ENCODE data around the gene SAMD1.

Gene SAMD1

DNA sequence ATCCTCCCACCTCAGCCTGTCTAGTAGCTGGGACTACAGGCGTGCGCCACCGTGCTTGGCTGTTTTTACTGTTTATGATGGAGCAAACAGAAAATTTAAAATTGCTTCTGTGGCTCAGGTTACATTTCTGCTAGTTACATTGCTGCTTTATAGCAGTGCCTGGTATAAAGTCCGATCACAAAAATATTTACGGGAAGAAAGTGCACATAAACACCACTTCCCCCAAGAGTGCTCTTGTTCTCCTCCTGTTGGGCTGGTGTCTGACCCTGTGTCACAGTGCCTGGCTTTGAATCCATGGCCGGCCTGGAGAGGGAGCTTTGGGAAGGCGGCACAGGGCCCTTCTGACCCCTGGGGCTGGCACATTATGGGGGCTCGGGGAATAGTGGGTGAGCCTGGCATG, 15.1 kb upstream of the SAMD1 start:
- TF ChIP-seq, protein P1, sequence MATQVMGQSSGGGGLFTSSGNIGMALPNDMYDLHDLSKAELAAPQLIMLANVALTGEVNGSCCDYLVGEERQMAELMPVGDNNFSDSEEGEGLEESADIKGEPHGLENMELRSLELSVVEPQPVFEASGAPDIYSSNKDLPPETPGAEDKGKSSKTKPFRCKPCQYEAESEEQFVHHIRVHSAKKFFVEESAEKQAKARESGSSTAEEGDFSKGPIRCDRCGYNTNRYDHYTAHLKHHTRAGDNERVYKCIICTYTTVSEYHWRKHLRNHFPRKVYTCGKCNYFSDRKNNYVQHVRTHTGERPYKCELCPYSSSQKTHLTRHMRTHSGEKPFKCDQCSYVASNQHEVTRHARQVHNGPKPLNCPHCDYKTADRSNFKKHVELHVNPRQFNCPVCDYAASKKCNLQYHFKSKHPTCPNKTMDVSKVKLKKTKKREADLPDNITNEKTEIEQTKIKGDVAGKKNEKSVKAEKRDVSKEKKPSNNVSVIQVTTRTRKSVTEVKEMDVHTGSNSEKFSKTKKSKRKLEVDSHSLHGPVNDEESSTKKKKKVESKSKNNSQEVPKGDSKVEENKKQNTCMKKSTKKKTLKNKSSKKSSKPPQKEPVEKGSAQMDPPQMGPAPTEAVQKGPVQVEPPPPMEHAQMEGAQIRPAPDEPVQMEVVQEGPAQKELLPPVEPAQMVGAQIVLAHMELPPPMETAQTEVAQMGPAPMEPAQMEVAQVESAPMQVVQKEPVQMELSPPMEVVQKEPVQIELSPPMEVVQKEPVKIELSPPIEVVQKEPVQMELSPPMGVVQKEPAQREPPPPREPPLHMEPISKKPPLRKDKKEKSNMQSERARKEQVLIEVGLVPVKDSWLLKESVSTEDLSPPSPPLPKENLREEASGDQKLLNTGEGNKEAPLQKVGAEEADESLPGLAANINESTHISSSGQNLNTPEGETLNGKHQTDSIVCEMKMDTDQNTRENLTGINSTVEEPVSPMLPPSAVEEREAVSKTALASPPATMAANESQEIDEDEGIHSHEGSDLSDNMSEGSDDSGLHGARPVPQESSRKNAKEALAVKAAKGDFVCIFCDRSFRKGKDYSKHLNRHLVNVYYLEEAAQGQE (IDR thresholded peaks at IDR 0.05; ENCODE audit: insufficient replicate concordance, low read depth): no peak
- TF ChIP-seq GABPA (IDR thresholded peaks at IDR 0.05; ENCODE audit: low read depth) (no peak), SPI1 (IDR thresholded peaks at IDR 0.05; ENCODE audit: borderline replicate concordance, low read depth) (no peak), POLR2AphosphoS5 (IDR thresholded peaks at IDR 0.05; ENCODE audit: low read depth) (no peak)
- TF ChIP-seq, protein P2, sequence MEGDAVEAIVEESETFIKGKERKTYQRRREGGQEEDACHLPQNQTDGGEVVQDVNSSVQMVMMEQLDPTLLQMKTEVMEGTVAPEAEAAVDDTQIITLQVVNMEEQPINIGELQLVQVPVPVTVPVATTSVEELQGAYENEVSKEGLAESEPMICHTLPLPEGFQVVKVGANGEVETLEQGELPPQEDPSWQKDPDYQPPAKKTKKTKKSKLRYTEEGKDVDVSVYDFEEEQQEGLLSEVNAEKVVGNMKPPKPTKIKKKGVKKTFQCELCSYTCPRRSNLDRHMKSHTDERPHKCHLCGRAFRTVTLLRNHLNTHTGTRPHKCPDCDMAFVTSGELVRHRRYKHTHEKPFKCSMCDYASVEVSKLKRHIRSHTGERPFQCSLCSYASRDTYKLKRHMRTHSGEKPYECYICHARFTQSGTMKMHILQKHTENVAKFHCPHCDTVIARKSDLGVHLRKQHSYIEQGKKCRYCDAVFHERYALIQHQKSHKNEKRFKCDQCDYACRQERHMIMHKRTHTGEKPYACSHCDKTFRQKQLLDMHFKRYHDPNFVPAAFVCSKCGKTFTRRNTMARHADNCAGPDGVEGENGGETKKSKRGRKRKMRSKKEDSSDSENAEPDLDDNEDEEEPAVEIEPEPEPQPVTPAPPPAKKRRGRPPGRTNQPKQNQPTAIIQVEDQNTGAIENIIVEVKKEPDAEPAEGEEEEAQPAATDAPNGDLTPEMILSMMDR (IDR thresholded peaks at IDR 0.05; ENCODE audit: insufficient read depth, low read length): no peak
- Histone ChIP-seq H3K27ac (replicated peaks) (no peak overlapping the region), H3K27me3 (ENCODE audit: insufficient read depth, poor library complexity, severe bottlenecking) (no peaks in the 10 kb centered on the region), H3K4me3 (replicated peaks; ENCODE audit: insufficient read depth, low read length) (no peak overlapping the region)
- DNase-seq (ENCODE audit: low read depth in 1 of 2, low spot score in 1 of 2): no peak

DNA sequence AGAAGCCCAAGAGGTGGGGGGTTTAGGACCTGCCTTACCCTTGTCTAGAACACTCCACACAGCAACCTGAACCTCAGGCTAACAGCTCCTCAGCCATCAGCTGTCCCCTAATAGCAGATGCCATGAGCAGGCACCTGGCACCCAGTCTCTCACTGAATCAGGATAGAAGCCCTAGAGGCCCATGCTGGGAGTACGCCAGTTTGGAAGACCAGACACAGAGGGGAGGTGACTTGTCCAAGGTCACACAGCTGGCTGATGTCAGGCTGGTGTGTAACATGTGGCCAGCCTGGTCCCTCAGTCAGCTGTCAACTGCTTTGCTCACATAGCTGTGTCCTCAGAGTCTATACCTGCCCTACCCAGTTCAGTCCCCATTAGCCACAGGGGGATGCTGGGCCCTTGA, 12.8 kb upstream of the SAMD1 start:
- no peaks in the 10 kb centered on the region for H3K27me3 ChIP-seq (ENCODE audit: insufficient read depth, poor library complexity, severe bottlenecking)
- TF ChIP-seq, protein P2 (IDR thresholded peaks at IDR 0.05; ENCODE audit: insufficient read depth, low read length): no peak
- TF ChIP-seq POLR2AphosphoS5 (IDR thresholded peaks at IDR 0.05; ENCODE audit: low read depth) (no peak), GABPA (IDR thresholded peaks at IDR 0.05; ENCODE audit: low read depth) (no peak), SPI1 (IDR thresholded peaks at IDR 0.05; ENCODE audit: borderline replicate concordance, low read depth) (no peak)
- TF ChIP-seq, protein P1 (IDR thresholded peaks at IDR 0.05; ENCODE audit: insufficient replicate concordance, low read depth): no peak
- H3K27ac ChIP-seq (replicated peaks): no peak overlapping the region
- DNase-seq (ENCODE audit: low read depth in 1 of 2, low spot score in 1 of 2): no peak
- no peak overlapping the region for H3K4me3 ChIP-seq (replicated peaks; ENCODE audit: insufficient read depth, low read length)

DNA sequence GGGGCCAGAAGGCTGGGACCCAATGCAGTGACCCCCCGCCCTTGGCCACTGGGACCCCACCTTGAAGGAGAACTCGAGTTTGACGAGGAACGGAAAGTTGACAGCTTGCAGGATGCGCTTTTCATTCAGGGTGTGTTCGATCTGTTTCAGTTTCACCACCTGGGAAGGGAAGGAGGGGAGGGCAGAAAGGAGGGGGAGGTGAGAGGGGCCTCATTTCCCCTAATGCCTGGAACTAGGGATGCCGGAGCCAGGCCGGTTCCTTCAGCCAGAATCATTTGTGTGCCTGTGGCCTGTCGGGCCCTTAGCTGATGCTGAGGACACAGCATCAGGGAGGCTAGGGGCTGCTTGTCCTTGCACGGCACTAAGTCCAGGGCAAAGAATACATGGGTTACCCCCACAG, 12.2 kb upstream of the SAMD1 start:
- Histone ChIP-seq H3K27me3 (ENCODE audit: insufficient read depth, poor library complexity, severe bottlenecking) (no peaks in the 10 kb centered on the region), H3K27ac (replicated peaks) (no peak overlapping the region), H3K4me3 (replicated peaks; ENCODE audit: insufficient read depth, low read length) (no peak overlapping the region)
- no peak for DNase-seq (ENCODE audit: low read depth in 1 of 2, low spot score in 1 of 2)
- TF ChIP-seq, protein P1 (IDR thresholded peaks at IDR 0.05; ENCODE audit: insufficient replicate concordance, low read depth): no peak

Data from HL-60 (cell line).